Memory B cell (primary cell): Measurements from ENCODE around the gene PARD6B.
"Not testable (repeated sequence)": the region's sequence is repeated elsewhere in the genome, so short reads cannot be mapped to it uniquely, and the experiment has no call there.

ENCODE experiments used
- ATAC-seq: fragments of 150-1000 bp; cut with Tn5 transposase; 2 replicates; pipeline ENCODE4 v1.10.0; 2021; ENCODE audit warnings: low read depth, mild to moderate bottlenecking, moderate library complexity
- DNase-seq, 2 donors: peaks; one replicate each; pipeline ENCODE4 v3.0.0; 2022; ENCODE audit warnings: low spot score in 2 of 2
- H3K27ac Mint-ChIP-seq: one replicate; pipeline ENCODE4 v1.8.0; 2022; ENCODE audit warnings: mild to moderate bottlenecking, moderate library complexity, mixed read lengths
- H3K27me3 Mint-ChIP-seq: one replicate; pipeline ENCODE4 v1.8.0; 2022; ENCODE audit warnings: mixed read lengths
- H3K36me3 Mint-ChIP-seq: one replicate; pipeline ENCODE4 v1.8.0; 2022; ENCODE audit warnings: mild to moderate bottlenecking, mixed read lengths
- H3K4me1 Mint-ChIP-seq: one replicate; pipeline ENCODE4 v1.8.0; 2022; ENCODE audit warnings: mixed read lengths
- H3K4me3 Mint-ChIP-seq: one replicate; pipeline ENCODE4 v1.8.0; 2022; ENCODE audit warnings: mild to moderate bottlenecking, moderate library complexity, mixed read lengths
- H3K9me3 Mint-ChIP-seq: one replicate; pipeline ENCODE4 v1.8.0; 2022; ENCODE audit warnings: mixed read lengths

Gene PARD6B

DNA sequence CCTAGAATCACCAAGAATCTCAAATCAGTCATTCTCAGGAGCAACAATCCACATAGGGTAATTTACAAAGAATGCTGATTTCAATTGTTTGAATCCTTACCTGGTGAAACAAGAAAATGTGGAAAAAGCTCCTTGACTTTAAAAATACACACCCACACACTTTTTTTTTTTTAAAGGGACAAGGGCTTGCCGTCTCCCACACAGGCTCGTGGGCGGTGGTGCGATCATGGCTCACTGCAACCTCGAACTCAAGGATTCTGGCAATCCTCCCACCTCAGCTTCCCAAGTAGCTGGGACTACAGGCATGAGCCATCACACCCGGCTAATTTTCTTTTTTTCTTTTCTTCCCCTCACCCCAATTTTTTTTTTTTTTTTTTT, 30.7 kb downstream of the PARD6B start:
- Mint-ChIP-seq H3K9me3 (no peaks in the 10 kb centered on the region), H3K36me3 (no peaks in the 10 kb centered on the region), H3K4me1 (no peaks in the 10 kb centered on the region), H3K27me3 (peaks cover 2% of the 10 kb centered on the region), H3K4me3 (no peak overlapping the region), H3K27ac (no peak overlapping the region)
- no peak for ATAC-seq
- no peak for DNase-seq

DNA sequence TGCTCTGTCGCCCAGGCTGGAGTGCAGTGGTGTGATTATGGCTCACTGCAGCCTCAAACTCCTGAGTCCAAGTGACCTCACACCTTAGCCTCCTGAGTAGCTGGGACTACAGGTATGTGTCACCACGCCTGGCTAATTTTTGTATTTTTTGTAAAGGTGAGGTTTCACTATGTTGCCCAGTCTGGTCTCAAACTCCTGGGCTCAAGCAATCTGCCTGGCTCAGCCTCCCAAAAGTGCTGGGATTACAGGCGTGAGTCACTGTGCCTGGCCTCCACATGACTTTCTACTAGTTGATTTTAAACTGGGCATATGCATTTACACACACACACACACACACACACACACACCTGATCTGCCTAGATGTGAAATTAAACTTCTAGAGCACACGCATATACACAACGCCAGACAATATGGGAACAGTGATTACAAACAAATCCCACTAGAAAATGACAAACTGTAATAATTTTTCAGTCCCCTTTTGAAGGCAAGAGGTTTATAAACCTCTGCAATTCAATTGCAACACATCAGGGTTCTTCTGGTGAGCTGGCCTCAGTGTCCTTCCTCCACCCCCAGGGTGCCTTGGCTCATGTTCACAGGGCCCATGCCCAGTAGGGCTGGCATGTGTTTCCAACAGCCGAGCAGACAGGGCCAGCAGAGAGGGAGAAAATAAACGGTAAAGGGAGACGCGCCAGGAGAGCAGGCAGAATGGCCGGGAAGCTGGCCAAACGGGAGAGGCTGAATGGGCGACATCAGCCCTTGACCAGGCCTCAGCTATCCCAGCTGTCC, 31.2 kb downstream of the PARD6B start:
- peaks cover 2% of the 10 kb centered on the region for H3K4me1 Mint-ChIP-seq
- H3K9me3 Mint-ChIP-seq: no peaks in the 10 kb centered on the region
- no peaks in the 10 kb centered on the region for H3K36me3 Mint-ChIP-seq
- no peak overlapping the region for H3K4me3 Mint-ChIP-seq
- ATAC-seq: no peak
- peaks cover 5% of the 10 kb centered on the region for H3K27me3 Mint-ChIP-seq
- no peak overlapping the region for H3K27ac Mint-ChIP-seq
- no peak for DNase-seq

DNA sequence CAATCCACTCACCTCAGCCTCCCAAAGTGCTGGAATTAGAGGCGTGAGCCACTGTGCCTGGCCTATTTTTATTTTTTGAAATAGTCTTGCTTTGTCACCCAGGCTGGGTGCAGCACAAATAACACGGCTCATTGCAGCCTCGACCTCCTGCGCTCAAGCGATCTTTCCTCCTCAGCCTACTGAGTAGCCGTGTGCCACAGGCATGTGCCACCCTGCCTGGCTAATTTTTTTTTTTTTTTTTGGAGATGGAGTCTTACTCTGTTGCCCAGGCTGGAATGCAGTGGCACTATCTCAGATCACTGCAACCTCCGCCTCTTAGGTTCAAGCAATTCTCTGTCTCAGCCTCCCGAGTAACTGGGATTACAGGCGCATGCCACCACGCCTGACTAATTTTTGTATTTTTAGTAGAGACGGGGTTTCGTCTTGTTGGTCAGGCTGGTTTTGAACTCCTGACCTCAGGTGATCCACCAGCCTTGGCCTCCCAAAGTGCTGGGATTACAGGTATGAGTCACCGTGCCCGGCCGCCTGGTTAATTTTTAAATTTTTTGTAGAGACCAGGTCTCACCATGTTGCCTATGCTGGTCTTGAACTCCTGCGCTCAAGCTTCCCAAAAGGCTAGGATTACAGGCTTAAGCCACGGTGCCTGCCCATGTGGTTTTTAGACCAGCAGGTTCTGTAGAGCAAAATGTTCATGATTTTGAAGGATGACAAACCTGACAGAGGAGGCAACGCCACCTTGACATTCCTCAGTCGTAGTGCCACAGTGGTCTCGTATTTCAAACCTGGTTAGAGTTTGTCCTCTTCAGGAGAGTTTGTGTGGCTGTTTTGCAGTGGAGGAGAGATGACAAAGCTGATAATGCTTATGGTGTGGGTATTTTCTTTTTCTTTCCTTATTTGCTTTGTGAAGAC, 32.4 kb downstream of the PARD6B start:
- H3K27ac Mint-ChIP-seq, DNase-seq, ATAC-seq, H3K27me3 Mint-ChIP-seq, H3K36me3 Mint-ChIP-seq, H3K4me3 Mint-ChIP-seq, H3K9me3 Mint-ChIP-seq, H3K4me1 Mint-ChIP-seq: not testable (repeated sequence)

DNA sequence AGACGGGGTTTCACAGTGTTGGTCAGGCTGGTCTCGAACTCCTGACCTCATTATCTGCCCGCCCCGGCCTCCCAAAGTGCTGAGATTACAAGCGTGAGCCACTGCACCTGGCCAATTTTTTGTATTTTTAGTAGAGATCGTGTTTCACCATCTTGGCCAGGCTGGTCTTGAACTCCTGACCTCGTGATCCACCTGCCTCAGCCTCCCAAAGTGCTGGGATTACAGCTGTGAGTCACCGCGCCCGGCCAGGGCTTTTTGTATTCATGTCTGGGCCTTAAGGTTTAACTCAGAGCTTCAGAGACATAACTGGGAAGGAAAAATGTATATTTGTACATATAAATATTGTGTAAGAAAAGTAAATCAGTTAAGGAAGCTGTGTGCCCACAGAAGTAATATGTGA, 33.9 kb downstream of the PARD6B start:
- DNase-seq, ATAC-seq, H3K9me3 Mint-ChIP-seq, H3K27ac Mint-ChIP-seq, H3K27me3 Mint-ChIP-seq, H3K4me1 Mint-ChIP-seq, H3K36me3 Mint-ChIP-seq, H3K4me3 Mint-ChIP-seq: not testable (repeated sequence)

DNA sequence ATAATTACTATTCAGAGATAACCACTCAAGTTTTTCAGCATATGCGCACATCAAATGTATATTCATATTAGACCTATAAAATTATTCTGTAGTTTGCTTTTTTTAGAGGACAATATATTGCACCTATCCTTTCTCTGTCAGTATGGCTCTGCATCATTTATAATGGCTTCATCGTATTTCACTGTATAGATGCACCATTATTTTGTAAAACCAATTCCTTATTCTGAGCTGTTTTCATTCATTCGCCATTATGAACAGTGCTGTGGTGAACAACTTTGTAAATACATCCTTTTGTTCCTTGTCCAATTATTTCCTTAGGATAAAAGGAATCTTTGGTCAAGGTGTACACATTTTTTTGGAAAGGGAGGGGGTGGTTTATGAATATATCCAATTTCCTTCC, 34.3 kb downstream of the PARD6B start:
- H3K36me3 Mint-ChIP-seq: no peaks in the 10 kb centered on the region
- H3K9me3 Mint-ChIP-seq: no peaks in the 10 kb centered on the region
- H3K27ac Mint-ChIP-seq: no peak overlapping the region
- peaks cover 8% of the 10 kb centered on the region for H3K27me3 Mint-ChIP-seq
- peaks cover 2% of the 10 kb centered on the region for H3K4me1 Mint-ChIP-seq
- ATAC-seq (no peak), DNase-seq (no peak)
- H3K4me3 Mint-ChIP-seq: no peak overlapping the region

DNA sequence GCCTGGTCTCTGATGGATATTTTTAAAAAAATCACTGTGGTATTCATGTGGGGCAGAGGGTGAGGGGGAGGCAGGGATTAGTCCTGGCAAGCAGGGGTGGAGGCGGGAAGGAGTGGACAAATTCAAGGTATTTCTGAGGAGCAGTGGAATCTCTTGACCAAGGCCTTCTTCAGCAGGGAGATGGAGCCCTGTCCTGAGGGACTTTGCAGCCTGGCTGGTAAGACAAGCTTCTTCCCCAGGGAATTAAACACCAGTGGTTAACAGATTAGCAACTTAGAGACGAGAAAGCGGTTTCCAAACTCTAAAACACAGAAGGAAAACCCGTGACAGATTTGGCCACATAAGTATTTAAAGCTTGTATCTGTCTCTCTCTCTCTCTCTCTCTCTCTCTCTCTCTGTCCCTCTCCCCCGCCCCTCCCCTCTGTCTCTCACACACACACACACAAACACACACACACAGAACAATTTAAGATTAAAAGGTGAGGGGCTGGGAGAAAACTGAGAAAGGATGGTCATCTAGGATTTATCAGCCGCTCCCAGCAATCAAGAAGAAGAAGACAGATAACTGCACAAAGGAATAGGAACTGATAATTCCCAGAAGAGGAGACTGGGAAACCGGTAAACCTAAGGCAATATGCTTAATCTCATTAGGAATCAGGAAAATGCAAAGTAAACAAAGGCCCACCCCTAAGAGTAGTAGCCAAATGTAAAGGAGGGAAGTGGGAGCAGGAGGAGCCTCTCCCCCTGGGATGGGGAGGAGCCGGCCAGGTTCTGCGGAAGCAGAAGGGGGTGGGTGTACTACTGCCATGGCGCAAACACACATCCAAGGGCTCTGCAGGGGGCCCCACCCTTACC, 35.8 kb downstream of the PARD6B start:
- not testable (repeated sequence) for H3K9me3 Mint-ChIP-seq, H3K4me3 Mint-ChIP-seq, ATAC-seq, DNase-seq, H3K36me3 Mint-ChIP-seq, H3K4me1 Mint-ChIP-seq, H3K27ac Mint-ChIP-seq
- H3K27me3 Mint-ChIP-seq: peaks cover 11% of the 10 kb centered on the region

DNA sequence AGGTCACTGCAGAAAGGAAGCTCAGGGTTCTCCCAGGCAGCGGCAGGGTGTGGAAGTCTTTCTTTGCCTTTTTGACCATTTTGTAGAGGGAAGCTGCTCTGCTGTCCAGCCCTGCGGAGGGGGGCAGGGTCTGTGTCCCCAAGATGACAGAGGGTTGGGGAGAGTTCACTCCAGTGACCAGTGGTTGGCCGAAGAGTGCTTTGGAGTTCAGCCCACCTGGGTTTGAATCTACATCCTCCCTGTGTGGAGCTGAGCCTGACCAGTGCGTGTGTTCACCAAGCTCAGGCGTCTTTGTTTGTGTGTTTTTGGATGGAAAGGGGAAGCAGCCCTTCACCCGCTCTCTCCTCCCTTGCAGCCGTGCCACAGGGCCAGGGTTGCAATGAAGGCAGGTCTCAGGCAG, 37.6 kb downstream of the PARD6B start:
- DNase-seq, H3K9me3 Mint-ChIP-seq, H3K4me3 Mint-ChIP-seq, H3K36me3 Mint-ChIP-seq, H3K4me1 Mint-ChIP-seq, ATAC-seq, H3K27ac Mint-ChIP-seq: not testable (repeated sequence)
- peaks cover 11% of the 10 kb centered on the region for H3K27me3 Mint-ChIP-seq

DNA sequence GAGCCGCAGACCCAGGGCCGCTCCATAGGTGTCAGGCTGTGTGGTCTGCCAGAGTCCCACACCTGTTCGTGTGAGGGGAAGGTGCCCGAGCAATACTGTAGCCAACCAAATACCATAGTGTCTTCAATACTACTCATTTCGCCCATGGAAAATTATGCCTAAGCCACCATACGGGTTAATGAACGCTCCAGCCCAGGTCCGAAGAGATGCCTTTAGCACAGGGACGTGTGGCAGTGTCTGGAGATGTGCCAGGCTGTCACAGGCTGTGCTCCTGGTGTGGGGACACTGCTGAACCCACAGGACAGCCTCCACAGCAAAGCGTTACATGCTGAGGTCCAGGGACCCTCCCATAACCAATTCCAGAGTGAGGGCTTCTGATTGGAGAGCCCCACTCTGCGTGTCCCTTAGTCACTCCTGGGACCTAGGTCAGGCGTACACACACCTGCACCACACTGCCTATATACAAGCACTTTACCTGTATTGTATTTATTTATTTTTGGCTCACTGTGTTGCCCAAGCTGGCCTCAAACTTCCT, 38.2 kb downstream of the PARD6B start:
- H3K4me1 Mint-ChIP-seq, H3K9me3 Mint-ChIP-seq, H3K27me3 Mint-ChIP-seq, H3K4me3 Mint-ChIP-seq, H3K36me3 Mint-ChIP-seq, DNase-seq, ATAC-seq, H3K27ac Mint-ChIP-seq: not testable (repeated sequence)

DNA sequence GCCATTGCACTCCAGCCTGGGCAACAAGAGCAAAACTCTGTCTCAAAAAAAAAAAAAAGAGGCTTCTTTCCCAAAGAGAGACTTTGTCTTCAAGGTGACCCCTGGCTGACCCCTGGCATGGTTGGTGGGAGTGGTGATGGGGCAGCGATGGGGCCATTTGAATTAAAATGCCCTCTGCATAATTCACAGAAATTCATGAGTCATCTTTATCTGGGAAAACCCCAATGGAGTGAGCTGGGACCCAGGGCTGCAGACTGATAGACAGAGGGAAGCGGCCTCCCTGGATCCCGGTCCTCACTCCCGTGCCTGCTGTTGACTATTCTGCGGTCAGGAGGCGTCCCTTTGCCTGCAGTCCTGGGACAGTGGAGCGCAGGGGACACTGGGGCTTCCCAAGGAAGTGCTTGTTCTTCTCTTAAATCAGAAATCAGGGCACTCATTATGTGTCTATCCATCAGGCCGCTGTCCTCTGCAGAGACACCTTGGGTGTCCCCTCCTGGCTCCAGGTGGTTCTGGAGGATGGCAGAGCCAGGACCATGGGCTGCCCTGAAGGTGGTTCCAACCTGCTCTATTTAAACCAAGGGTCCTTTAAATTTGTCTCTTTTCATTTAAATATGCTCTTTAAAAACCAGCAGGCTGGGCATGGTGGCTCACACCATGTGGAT, 40.2 kb downstream of the PARD6B start:
- H3K4me3 Mint-ChIP-seq, H3K27ac Mint-ChIP-seq, H3K36me3 Mint-ChIP-seq: not testable (repeated sequence)

DNA sequence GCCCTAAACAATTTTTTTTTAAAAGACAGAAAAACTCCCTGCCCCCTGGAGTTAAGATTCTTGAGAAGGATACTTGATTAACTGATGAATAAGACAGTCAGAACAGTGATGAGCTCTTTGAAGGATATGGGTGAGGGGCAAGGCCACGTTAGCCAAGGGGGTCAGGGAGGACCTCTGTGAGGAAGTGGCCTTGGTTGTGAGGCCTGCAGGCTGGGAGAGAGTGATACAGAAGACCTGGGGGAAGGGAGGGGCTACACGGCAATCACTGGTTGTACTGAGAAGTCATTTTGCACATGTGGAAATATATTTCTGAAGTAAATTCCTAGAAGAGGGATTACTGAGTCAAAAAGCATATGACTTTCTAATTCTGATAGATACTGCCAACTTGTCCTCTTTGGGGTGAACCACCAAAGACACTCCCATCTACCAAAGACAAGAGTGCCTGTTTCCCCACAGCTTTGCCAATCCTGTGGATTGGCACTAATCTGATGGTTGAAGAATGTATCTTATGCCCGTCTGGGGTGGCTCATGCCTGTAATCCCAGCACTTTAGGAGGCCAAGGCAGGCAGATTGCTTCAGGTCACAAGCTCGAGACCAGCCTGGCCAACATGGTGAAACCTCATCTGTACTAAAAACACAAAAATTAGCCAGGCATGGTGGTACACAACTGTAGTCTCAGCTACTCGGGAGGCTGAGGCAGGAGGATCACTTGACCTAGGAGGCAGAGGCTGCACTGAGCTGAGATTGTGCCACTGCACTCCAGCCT, 41.2 kb downstream of the PARD6B start:
- Mint-ChIP-seq H3K9me3 (no peaks in the 10 kb centered on the region), H3K27me3 (peaks cover 6% of the 10 kb centered on the region), H3K36me3 (no peaks in the 10 kb centered on the region), H3K4me1 (no peaks in the 10 kb centered on the region), H3K4me3 (no peak overlapping the region), H3K27ac (no peak overlapping the region)
- ATAC-seq: no peak
- no peak for DNase-seq

More for the DNA sequence above, 40.2 kb downstream of the PARD6B start:
- H3K9me3 Mint-ChIP-seq, ATAC-seq, H3K27me3 Mint-ChIP-seq, H3K4me1 Mint-ChIP-seq, DNase-seq: not testable (repeated sequence)

DNA sequence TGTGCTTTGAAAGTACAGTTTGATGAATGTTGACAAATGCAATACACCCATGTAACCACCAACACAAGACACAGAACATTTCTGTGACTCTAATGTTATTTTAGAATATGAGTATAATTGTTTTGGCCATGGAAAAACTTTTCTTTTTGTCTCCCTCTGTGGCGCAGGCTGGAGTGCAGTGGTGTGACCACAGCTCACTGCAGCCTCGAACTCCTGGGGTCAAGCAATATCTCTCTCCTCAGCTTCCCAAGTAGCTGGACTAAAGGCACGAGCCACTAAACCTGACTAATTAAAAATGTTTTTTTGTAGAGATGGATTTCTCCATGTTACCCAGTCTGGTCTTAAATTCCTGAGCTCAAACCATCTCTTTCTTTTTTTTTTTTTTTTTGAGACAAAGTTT, 43.1 kb downstream of the PARD6B start:
- ATAC-seq (no peak), DNase-seq (no peak)
- Mint-ChIP-seq H3K27ac (no peak overlapping the region), H3K4me1 (no peaks in the 10 kb centered on the region), H3K9me3 (no peaks in the 10 kb centered on the region), H3K27me3 (peaks cover 3% of the 10 kb centered on the region), H3K36me3 (no peaks in the 10 kb centered on the region), H3K4me3 (no peak overlapping the region)

DNA sequence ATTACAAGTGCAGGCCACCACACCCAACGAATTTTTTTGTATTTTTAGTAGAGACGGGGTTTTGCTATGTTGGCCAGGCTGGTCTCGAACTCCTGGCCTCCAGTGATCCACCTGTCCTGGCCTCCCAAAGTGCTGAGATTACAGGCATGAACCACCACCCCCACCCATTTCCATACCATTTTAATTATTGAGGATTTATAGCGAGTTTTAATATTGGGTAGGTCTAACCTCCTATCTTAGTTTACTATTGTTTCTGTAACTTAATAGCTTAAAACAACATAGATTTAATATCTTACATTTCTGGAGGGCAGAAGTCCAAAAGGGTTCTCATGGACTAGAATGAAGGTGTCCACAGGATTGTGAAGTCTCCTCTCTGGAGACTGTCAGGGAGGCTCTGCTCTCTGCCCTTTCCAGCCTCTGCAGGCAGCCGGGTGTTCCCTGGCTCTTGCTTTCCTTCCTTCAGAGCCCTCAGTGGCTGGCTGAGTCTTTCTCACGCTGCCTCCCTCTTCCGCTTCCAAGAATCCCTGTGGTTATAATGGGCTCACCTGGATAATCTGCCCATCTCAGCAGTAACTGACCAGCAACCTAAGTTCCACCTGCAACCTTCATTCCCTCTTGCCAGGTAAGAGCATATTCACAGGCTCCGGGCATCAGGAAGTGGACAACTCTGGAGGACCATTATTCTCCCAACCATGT, 44.9 kb downstream of the PARD6B start:
- no peaks in the 10 kb centered on the region for H3K4me1 Mint-ChIP-seq
- no peak for DNase-seq
- no peak overlapping the region for H3K4me3 Mint-ChIP-seq
- peaks cover 4% of the 10 kb centered on the region for H3K27me3 Mint-ChIP-seq
- H3K27ac Mint-ChIP-seq: no peak overlapping the region
- no peak for ATAC-seq
- H3K36me3 Mint-ChIP-seq: no peaks in the 10 kb centered on the region
- H3K9me3 Mint-ChIP-seq: no peaks in the 10 kb centered on the region
